ENCODE data around the gene SULT1C4. TPM values are rescaled to one million over a fixed set of nuclear protein-coding genes. Genes with fewer than 3 reads are reported as not detected.

SULT1C4 gene
- total and polyA plus RNA-seq, 2 of the 8 experiments (the other 6 are each of a cell fraction or from before 2014, with no cell fraction given): 1.5 to 2.1 TPM

DNA sequence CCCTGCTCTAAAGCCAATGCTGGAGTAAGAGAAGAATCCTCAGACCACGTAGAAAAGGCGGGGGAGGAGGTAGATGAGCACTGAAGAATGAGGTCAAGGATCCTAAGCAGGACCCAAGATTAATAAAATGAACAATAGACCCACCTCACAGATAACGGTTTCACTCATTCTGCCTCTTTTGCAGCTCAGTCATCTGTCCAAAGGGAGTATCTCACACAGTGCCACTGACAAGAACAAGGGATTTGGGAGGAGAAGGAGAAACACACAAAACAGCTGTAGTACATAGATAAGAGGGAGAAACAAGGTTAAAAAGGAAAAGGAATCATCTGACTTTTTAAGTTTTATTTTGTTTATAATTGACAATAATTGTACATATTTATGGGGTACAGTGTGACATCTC lies 30.9 kb upstream of the SULT1C4 start (continued):
- TF ChIP-seq MAFK (IDR thresholded peaks at IDR 0.05; ENCODE audit: low read depth, low read length) (no peak), HDAC6 (IDR thresholded peaks at IDR 0.05; ENCODE audit: low read depth, low read length) (no peak), GTF2F1 (IDR thresholded peaks at IDR 0.05; ENCODE audit: borderline replicate concordance, low read depth, low read length) (no peak)

Data from H1 (cell line).